ENCODE measurements around the gene VSTM1. TPM values are rescaled to one million over a fixed set of nuclear protein-coding genes. Genes with fewer than 3 reads are reported as not detected.

VSTM1 gene
- total RNA-seq: not detected in 2 replicates

GRCh38 chr19:54063350-54064116 lies at the start of gene VSTM1:
Gene VSTM1 (minus strand): TSS chr19:54063897. CDS start chr19:54063777, 120 bp downstream.

GRCh38 chr19:54102421-54103169 lies 38.9 kb upstream of the VSTM1 start, which contains the start of gene NDUFA3:
Gene NDUFA3 (plus strand): TSS chr19:54102855. CDS start chr19:54102879, 24 bp downstream.

DNA sequence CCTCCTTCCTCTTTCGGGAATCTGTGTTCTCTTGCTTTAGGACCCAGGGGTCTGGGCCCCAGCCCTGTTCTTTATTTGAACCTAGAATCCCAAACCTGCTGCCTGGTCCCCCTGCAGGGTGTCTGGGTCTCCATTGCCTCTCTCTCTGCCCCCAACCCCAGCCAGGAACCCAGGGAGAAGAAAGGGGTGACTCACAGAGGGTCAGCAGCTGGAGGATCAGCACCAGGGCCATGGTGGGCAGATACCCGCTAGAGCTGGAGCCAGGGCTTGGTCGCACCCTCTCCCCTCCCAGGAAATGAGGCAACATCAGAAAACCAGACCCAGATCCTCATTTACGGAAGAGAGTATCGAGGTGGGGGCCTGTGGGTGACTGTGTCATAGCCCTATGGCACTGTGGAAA lies 36.9 kb upstream of the VSTM1 start, which contains the start of gene OSCAR:
Gene OSCAR (minus strand): TSS at position 243 of the 400 bp plus-strand sequence. CDS start 11 bp downstream, at position 232.

GRCh38 chr19:54081032-54081431 lies 17.3 kb upstream of the VSTM1 start, which contains the start of gene TARM1:
Gene TARM1 (minus strand): TSS chr19:54081365. CDS start chr19:54081340, 25 bp downstream.

DNA sequence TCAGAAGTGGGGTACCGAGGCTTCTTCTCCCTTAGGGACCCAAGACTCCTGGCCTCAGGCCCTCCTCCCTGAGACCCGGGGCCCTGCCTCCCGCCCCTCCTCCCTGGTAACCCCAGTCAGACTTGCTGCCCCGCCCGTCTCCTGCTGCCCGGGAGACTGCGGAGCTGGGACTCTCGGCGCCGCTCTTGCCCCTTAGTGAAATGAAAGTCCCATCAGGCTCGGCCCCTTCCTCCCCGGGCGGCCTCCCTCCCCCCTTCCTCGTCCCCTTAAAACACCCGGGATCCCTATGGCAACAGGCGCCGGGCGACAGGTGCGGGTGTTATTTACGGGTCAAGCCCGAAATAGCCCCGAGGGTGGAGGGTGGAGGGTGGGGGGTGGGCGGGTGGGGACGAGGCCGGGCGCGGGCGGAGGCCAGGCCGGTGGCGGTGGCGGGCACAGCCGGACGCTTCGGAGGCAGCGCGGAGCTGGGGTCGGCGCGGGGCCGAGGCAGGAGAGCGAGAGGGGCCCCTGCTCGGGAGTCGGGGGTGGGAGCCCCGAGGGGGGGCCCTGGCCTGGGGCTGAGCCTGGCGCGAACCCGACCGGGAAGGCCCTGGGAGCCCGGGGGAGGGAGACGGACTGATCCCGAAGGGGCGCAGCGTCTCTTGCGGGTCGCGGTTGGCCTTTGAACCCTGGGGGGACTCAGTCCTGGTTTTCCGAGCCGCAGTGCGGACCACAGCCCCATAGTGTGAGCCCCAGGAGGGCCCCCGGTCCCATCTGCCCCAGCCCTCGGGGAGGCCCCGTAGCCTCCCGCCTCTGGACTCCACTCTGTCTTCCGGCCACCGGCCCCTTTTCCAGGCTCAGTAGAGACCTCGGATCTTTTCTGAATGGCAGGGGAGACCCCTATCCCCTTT lies 72.2 kb downstream of the VSTM1 start, which contains the start of gene CACNG6:
Gene CACNG6 (plus strand): TSS at position 414 of the 890 bp plus-strand sequence. CDS start 1,241 bp downstream, outside the sequence.

Other genes starting within 250 kb of the VSTM1 start
- gene NLRP12, start 239.6 kb downstream of the VSTM1 start, total RNA-seq: under 0.01 and 0.07 TPM in 2 replicates
- gene MYADM, start 196.0 kb downstream of the VSTM1 start, total RNA-seq: 2.4 and 13.2 TPM in 2 replicates
- gene PRKCG, start 181.7 kb downstream of the VSTM1 start, total RNA-seq: not detected in 2 replicates
- gene CACNG7, start 154.6 kb downstream of the VSTM1 start, total RNA-seq: not detected in 2 replicates
- under 0.01 TPM in 2 replicates for gene CACNG8, start 101.0 kb downstream of the VSTM1 start, total RNA-seq
- not detected in 2 replicates for gene CACNG6, start 72.3 kb downstream of the VSTM1 start, total RNA-seq
- gene TARM1, start 17.5 kb upstream of the VSTM1 start, total RNA-seq: not detected in 2 replicates
- 0.07 and 1.0 TPM in 2 replicates for gene OSCAR, start 36.9 kb upstream of the VSTM1 start, total RNA-seq
- gene NDUFA3, start 39.0 kb upstream of the VSTM1 start, total RNA-seq: 7.9 and 16.9 TPM in 2 replicates
- gene TFPT, start 51.8 kb upstream of the VSTM1 start, total RNA-seq: 7.2 and 7.3 TPM in 2 replicates
- gene PRPF31, start 51.9 kb upstream of the VSTM1 start, total RNA-seq: 35.2 and 46.6 TPM in 2 replicates
- gene CNOT3, start 73.9 kb upstream of the VSTM1 start, total RNA-seq: 10.3 and 25.8 TPM in 2 replicates
- gene LENG1, start 95.8 kb upstream of the VSTM1 start, total RNA-seq: 4.6 and 9.9 TPM in 2 replicates
- 26.7 and 71.6 TPM in 2 replicates for gene TMC4, start 109.3 kb upstream of the VSTM1 start, total RNA-seq
- gene MBOAT7, start 125.7 kb upstream of the VSTM1 start, total RNA-seq: 13.3 and 37.7 TPM in 2 replicates
- 49.3 and 58.8 TPM in 2 replicates for gene TSEN34, start 127.4 kb upstream of the VSTM1 start, total RNA-seq
- 1,225 and 1,614 TPM in 2 replicates for gene RPS9, start 137.0 kb upstream of the VSTM1 start, total RNA-seq
- gene LILRB3, start 159.1 kb upstream of the VSTM1 start, total RNA-seq: not detected in 2 replicates
- gene LILRA6, start 178.9 kb upstream of the VSTM1 start, total RNA-seq: not detected in 2 replicates
- gene LILRB5, start 193.4 kb upstream of the VSTM1 start, total RNA-seq: not detected in 2 replicates
- gene LILRB2, start 217.2 kb upstream of the VSTM1 start, total RNA-seq: not detected in 2 replicates
- gene LILRA5, start 249.3 kb upstream of the VSTM1 start, total RNA-seq: not detected in 2 replicates